MCF 10A (cell line): Measurements from ENCODE around the gene MEOX1. TPM values are rescaled to one million over a fixed set of nuclear protein-coding genes. Genes with fewer than 3 reads are reported as not detected.

ENCODE experiments used
- BruUV-seq: library from RNA; stranded (reverse); fragments of 400-500 nt; replicated peaks from 2 replicates; lab custom pipeline; 2021; lab: Mats Ljungman, UMichigan
- CTCF ChIA-PET: fragments of 300-600 bp; sonication (Branson Sonifier 250); formaldehyde crosslinking; extraction: SDS; loops from one replicate; lab custom pipeline; 2021; ENCODE audit warnings: antibody characterized with exemption, inconsistent platforms; lab: Yijun Ruan, JAX
- POLR2A ChIA-PET: fragments of 300-600, 350-650 bp; sonication (Branson Sonifier 250); formaldehyde crosslinking; extraction: SDS; loops from one replicate; lab custom pipeline; 2020; ENCODE audit warnings: antibody characterized with exemption, inconsistent platforms; lab: Yijun Ruan, JAX
- DNase-seq: peaks from one replicate; pipeline ENCODE4 v3.0.0-alpha.2; 2018; ENCODE audit not compliant: unreplicated experiment
- H3K27ac Mint-ChIP-seq: one replicate; pipeline ENCODE4 v1.8.0; 2022; ENCODE audit warnings: mild to moderate bottlenecking, low read depth, mixed read lengths; ENCODE audit not compliant: unreplicated experiment
- H3K27me3 Mint-ChIP-seq: one replicate; pipeline ENCODE4 v1.8.0; 2022; ENCODE audit warnings: mixed read lengths; ENCODE audit not compliant: insufficient read depth, unreplicated experiment
- H3K36me3 Mint-ChIP-seq: one replicate; pipeline ENCODE4 v1.8.0; 2022; ENCODE audit warnings: mild to moderate bottlenecking, moderate library complexity, mixed read lengths; ENCODE audit not compliant: insufficient read depth, unreplicated experiment
- H3K4me1 Mint-ChIP-seq: one replicate; pipeline ENCODE4 v1.8.0; 2022; ENCODE audit warnings: mixed read lengths; ENCODE audit not compliant: insufficient read depth, unreplicated experiment
- H3K4me3 Mint-ChIP-seq: one replicate; pipeline ENCODE4 v1.8.0; 2022; ENCODE audit warnings: mild to moderate bottlenecking, moderate library complexity, mixed read lengths; ENCODE audit not compliant: unreplicated experiment
- H3K9me3 Mint-ChIP-seq: one replicate; pipeline ENCODE4 v1.8.0; 2022; ENCODE audit warnings: mixed read lengths; ENCODE audit not compliant: unreplicated experiment
- intact Hi-C: fragments of 100-400 bp; cut with micrococcal nuclease; formaldehyde crosslinking; loops from 2 replicates; pipeline ENCODE4 v1.14.1; 2022
- total RNA-seq: library from RNA; stranded (reverse); gene quantifications from 2 replicates; pipeline ENCODE4 v1.2.3, GENCODE V29; 2022
- TF ChIP-seq, protein P1 (sequence below): fragments of 200-600 bp; IDR thresholded peaks from one replicate; pipeline ENCODE4 v1.8.0; 2022; ENCODE audit warnings: antibody characterized with exemption, mild to moderate bottlenecking; ENCODE audit not compliant: unreplicated experiment

MEOX1 gene
- total RNA-seq, 1 experiment from 2014 or later: not detected

DNA sequence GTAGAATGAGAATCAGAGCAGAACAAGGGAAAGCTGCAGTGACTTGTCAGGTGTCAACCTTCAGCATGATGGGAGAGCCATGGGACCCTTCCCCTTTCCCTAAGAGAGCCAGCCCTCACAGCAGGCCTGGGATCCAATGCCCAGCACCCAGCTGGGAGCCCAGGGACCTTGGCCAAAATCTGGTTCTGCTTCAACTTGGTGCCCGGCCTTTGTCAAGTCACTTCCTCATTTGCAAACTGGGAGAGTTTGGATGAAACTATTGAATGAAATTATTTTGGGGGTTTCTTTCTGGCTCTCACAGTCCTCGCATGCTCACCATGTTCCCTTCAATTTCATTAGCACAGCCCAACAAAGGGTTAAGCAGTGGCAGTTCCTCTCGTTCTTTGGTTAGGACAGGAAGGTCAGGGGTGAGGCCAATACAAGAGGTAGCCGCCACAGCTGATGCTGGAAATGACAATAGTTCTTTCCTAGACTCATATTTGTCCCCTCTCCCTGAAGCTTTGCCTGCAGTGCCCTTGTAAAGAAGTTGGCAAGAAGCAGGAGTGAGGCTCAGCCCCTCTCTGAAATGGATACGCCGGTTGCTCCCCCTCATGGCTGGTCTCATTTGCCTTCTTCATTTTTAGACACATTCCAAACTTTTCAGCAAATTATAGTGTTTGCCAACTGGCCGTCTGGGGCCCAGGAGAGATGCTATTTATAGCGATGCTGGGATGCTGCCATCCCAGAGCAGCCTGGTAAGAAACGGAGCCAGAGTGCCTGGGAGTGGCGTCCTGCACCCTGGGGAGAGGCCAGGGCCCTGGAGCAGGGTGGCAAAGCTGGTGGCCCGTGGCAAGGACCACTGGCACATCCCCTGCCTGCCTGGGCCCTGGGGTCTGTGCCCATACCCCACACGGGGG, 34.5 kb upstream of the MEOX1 start:
- Mint-ChIP-seq H3K4me1 (peaks cover 6% of the 10 kb centered on the region), H3K4me3 (no peak overlapping the region), H3K36me3 (no peaks in the 10 kb centered on the region), H3K9me3 (no peaks in the 10 kb centered on the region), H3K27me3 (no peaks in the 10 kb centered on the region), H3K27ac (no peak overlapping the region)
- BruUV-seq: no TSS peak
- ChIA-PET POLR2A (interaction anchor here (1.1 kb wide), 1 partner anchor 66 kb away, joined by 3 read pairs; no protein-coding TSS in a partner anchor), CTCF (interaction anchor here (0.6 to 15.1 kb wide), 8 partner anchors 9 to 150 kb away, joined by 3 to 467 read pairs (median 6); partner anchors contain the start of gene SOST)
- intact Hi-C loops: loop anchor here (2.0 kb wide), 1 partner anchor 151 kb away; the partner anchor contains the start of gene CD300LG
- TF ChIP-seq, protein P1, sequence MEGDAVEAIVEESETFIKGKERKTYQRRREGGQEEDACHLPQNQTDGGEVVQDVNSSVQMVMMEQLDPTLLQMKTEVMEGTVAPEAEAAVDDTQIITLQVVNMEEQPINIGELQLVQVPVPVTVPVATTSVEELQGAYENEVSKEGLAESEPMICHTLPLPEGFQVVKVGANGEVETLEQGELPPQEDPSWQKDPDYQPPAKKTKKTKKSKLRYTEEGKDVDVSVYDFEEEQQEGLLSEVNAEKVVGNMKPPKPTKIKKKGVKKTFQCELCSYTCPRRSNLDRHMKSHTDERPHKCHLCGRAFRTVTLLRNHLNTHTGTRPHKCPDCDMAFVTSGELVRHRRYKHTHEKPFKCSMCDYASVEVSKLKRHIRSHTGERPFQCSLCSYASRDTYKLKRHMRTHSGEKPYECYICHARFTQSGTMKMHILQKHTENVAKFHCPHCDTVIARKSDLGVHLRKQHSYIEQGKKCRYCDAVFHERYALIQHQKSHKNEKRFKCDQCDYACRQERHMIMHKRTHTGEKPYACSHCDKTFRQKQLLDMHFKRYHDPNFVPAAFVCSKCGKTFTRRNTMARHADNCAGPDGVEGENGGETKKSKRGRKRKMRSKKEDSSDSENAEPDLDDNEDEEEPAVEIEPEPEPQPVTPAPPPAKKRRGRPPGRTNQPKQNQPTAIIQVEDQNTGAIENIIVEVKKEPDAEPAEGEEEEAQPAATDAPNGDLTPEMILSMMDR: no peak
- DNase-seq: no peak

DNA sequence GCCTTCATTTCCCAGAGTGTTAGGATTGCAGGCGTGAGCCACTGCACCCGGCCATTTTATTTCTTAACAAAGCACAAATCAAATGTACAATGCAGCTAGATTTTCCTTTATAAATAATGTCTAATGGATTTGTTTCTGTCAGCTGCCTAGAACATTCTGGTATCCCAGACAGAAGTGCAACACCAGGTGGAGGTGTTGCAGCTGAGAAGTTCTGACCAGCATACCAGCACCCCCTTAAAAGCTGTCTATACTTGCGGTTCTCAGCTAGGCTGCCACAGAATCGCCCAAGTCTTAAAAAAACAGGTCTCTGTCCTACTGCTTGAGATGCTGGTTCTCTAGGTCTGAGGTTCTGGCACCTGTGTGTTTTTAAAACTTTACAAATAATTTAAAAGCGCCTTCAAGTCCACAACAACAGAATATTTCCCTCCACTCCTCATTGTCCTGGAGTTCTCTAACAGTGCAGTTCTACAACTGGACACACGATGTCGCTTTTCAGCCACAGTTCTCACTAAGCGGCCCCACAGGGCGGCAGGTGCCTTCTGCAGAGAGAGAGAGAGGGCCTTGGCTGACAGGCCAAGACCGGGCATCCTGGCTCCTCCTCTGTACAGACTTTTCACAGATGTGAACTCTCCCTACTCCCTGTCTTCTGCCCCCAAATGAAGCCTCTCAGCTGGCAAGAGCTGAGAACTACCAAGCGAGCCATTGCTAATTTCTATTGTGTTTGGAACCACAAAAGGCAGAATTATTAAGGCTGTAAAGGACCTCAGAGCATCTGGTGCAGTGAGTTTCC, 32.6 kb upstream of the MEOX1 start:
- no TSS peak for BruUV-seq
- TF ChIP-seq, protein P1: peak; percentile 84
- no peaks in the 10 kb centered on the region for H3K4me1 Mint-ChIP-seq
- CTCF ChIA-PET: interaction anchor here (0.6 to 15.1 kb wide), 37 partner anchors 8 to 210 kb away, joined by 3 to 467 read pairs (median 4); partner anchors contain the start of genes CD300LG and SOST
- no peaks in the 10 kb centered on the region for H3K9me3 Mint-ChIP-seq
- intact Hi-C loops: loop anchor here (1.0 to 2.0 kb wide), 2 partner anchors 66 to 153 kb away; partner anchors contain the start of gene CD300LG
- H3K27ac Mint-ChIP-seq: no peak overlapping the region
- no peak overlapping the region for H3K4me3 Mint-ChIP-seq
- DNase-seq: peak; percentile 86
- no peaks in the 10 kb centered on the region for H3K27me3 Mint-ChIP-seq
- POLR2A ChIA-PET: interaction anchor here (0.9 to 3.0 kb wide), 2 partner anchors 65 to 72 kb away, joined by 3 to 20 read pairs; partner anchors contain the start of gene SOST
- no peaks in the 10 kb centered on the region for H3K36me3 Mint-ChIP-seq

DNA sequence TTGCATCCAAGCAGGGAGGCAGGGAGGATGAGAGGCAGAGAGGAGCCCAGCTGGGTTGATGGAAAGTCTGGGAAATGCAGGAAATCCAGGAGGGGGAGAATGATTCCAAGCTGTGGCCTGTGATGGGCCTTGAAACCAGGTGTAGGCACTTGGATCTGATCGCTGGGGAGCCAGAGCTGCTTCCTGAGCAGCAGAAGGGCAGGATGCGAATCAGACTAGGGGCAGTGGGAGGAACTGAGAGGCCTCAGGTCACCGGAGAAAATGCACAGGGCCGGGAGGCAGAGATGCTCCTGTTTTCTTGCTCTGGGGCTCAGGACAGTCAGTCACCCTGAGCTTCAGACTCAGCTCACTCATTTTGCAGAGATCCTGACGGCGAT, 29.6 kb upstream of the MEOX1 start:
- no peak overlapping the region for H3K27ac Mint-ChIP-seq

More for the DNA sequence above, 29.6 kb upstream of the MEOX1 start:
- POLR2A ChIA-PET: interaction anchor here (0.6 to 0.9 kb wide), 2 partner anchors 69 to 846 kb away, joined by 3 to 4 read pairs; no protein-coding TSS in a partner anchor
- BruUV-seq: no TSS peak
- TF ChIP-seq, protein P1: no peak
- Mint-ChIP-seq H3K27me3 (no peaks in the 10 kb centered on the region), H3K4me3 (no peak overlapping the region), H3K4me1 (no peaks in the 10 kb centered on the region), H3K9me3 (no peaks in the 10 kb centered on the region), H3K36me3 (no peaks in the 10 kb centered on the region)
- CTCF ChIA-PET: interaction anchor here (0.6 to 15.1 kb wide), 5 partner anchors 17 to 135 kb away, joined by 3 to 467 read pairs (median 4); partner anchors contain the start of gene SOST
- intact Hi-C loops: no loop called here
- no peak for DNase-seq
